ENCODE measurements around the gene NPHP4.

GRCh38 chr1:6030132-6030531 is 37.9 kb upstream of the NPHP4 start:
- no peak for TF ChIP-seq CTCF (IDR thresholded peaks at IDR 0.05 in 4 of 5, conservative IDR thresholded peaks at IDR 0.05 in 1 of 5)
- TF ChIP-seq POLR2A (IDR thresholded peaks at IDR 0.05) = no peak
